Daoy (cell line): Measurements from ENCODE around the gene LUC7L3. TPM values are rescaled to one million over a fixed set of nuclear protein-coding genes. Genes with fewer than 3 reads are reported as not detected.
"Not testable (repeated sequence)": the region's sequence is repeated elsewhere in the genome, so short reads cannot be mapped to it uniquely, and the experiment has no call there.

Experiments
- DNase-seq: peaks from one replicate; pipeline ENCODE4 v3.0.0-alpha.2; 2015; ENCODE audit warnings: low read depth
- total RNA-seq: library from RNA; depleted of rRNA; stranded (reverse); fragments of >200 nt; shearing (Covaris generic); gene quantifications from 2 replicates; pipeline ENCODE4 v1.2.3, GENCODE V29; 2014

LUC7L3 gene
- total RNA-seq, 1 experiment from 2014 or later: 20.9 TPM

- peak; percentile 84 for DNase-seq
Observed at GRCh38 chr17:50783193-50783660, 63.8 kb downstream of the LUC7L3 start.

- DNase-seq: no peak
Observed at GRCh38 chr17:50783905-50784304, 64.5 kb downstream of the LUC7L3 start.

GRCh38 chr17:50785126-50785525, 65.7 kb downstream of the LUC7L3 start:
- no peak for DNase-seq

GRCh38 chr17:50785946-50786570, 66.7 kb downstream of the LUC7L3 start:
- no peak for DNase-seq

GRCh38 chr17:50787106-50787505, 67.7 kb downstream of the LUC7L3 start:
- no peak for DNase-seq

GRCh38 chr17:50790618-50791017, 71.2 kb downstream of the LUC7L3 start:
- no peak for DNase-seq

- no peak for DNase-seq
Observed at GRCh38 chr17:50792132-50792531, 72.7 kb downstream of the LUC7L3 start.

- no peak for DNase-seq
Observed at GRCh38 chr17:50793007-50793406, 73.6 kb downstream of the LUC7L3 start.

- no peak for DNase-seq
Observed at GRCh38 chr17:50794361-50794760, 75.0 kb downstream of the LUC7L3 start.

- no peak for DNase-seq
Observed at GRCh38 chr17:50797135-50797810, 77.9 kb downstream of the LUC7L3 start.

GRCh38 chr17:50798424-50799288, 79.3 kb downstream of the LUC7L3 start:
- DNase-seq: no peak

- no peak for DNase-seq
Observed at GRCh38 chr17:50799582-50799981, 80.2 kb downstream of the LUC7L3 start.

GRCh38 chr17:50800196-50800700, 80.8 kb downstream of the LUC7L3 start:
- DNase-seq: no peak

GRCh38 chr17:50802609-50803571, 83.5 kb downstream of the LUC7L3 start:
- DNase-seq: no peak

- no peak for DNase-seq
Observed at GRCh38 chr17:50803676-50804075, 84.3 kb downstream of the LUC7L3 start.

GRCh38 chr17:50804749-50805475, 85.5 kb downstream of the LUC7L3 start:
- DNase-seq: not testable (repeated sequence)

- no peak for DNase-seq
Observed at GRCh38 chr17:50805486-50805885, 86.1 kb downstream of the LUC7L3 start.
